ENCODE results near the gene ADGRE3. TPM values are rescaled to one million over a fixed set of nuclear protein-coding genes. Genes with fewer than 3 reads are reported as not detected.

The ADGRE3 gene
- total and polyA plus RNA-seq, 2 experiments from 2014 or later: not detected

DNA sequence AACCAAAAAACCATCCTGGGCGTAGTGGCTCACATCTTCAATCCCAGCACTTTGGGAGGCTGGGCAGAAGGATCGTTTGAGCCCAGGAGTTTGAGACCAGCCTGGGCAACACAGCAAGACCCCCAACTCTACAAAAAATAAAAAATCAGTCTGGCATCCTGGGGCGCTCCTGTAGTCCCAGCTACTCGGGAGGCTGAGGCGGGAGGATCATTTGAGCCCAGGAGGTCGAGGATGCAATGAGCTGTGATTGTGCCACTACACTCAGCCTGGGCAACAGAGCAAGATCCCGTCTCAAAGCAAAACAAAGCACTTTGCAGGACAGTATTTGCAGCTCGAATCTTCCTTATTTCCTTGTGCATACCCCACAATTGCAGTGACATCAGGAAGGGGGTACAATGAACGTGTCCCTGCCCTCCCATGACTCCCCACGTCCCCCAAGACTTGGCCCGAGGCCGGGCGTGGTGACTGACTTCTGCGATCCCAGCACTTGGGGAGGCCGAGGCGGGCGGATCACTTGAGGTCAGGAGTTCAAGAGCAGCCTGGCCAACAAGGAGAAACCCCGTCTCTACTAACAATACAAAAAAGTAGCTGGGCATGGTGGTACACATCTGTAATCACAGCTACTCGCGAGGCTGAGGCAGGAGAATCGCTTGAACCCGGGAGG lies 103.6 kb downstream of the ADGRE3 start:
- no peaks in the 10 kb centered on the region for H4K20me1 ChIP-seq (ENCODE audit: insufficient read depth)
- H3K27ac ChIP-seq: no peak overlapping the region
- no peaks in the 10 kb centered on the region for H3K9me3 ChIP-seq (ENCODE audit: low read depth)
- no peaks in the 10 kb centered on the region for H3K36me3 ChIP-seq (ENCODE audit: low read depth)
- peak overlapping the region; percentile 80 for H3K4me2 ChIP-seq (ENCODE audit: unreplicated experiment)
- peak overlapping the region; percentile 94 for H2AFZ ChIP-seq
- in situ Hi-C loops (cut with MboI): loop anchor here (5.0 kb wide), 1 partner anchor 116 kb away; no protein-coding TSS in a partner anchor
- peak overlapping the region; percentile 84 for H3K9ac ChIP-seq
- no peaks in the 10 kb centered on the region for H3F3A ChIP-seq (ENCODE audit: insufficient read depth)
- DNase-seq: no peak
- H3K9me2 ChIP-seq (ENCODE audit: insufficient read depth): no peaks in the 10 kb centered on the region
- H3K27me3 ChIP-seq (replicated peaks; ENCODE audit: insufficient read depth): no peaks in the 10 kb centered on the region
- TF ChIP-seq EZH2 (IDR thresholded peaks at IDR 0.05; ENCODE audit: insufficient read depth, poor library complexity, severe bottlenecking): no peak
- TF ChIP-seq EZH2phosphoT487 (IDR thresholded peaks at IDR 0.05; ENCODE audit: insufficient read depth, low read depth): no peak
- H3K79me2 ChIP-seq (ENCODE audit: insufficient read depth): peaks cover 40% of the 10 kb centered on the region
- H3K4me3 ChIP-seq: peak overlapping the region; percentile 98
- H3K4me1 ChIP-seq (ENCODE audit: insufficient read depth): peaks cover 4% of the 10 kb centered on the region
- 31% methylated on average over 22 of the region's 22 CpGs for WGBS, 2 experiments (ENCODE audit: low coverage in 1 of 2, low lambda C conversion rate in 2 of 2, missing lambda C conversion rate in 2 of 2)

Small RNA genes within 50 kb of the gene (small RNA-seq; reads per million reads assigned to genes)
- gene AC022149.2 (ENCODE audit: low read depth, low replicate concordance) (not detected), gene RN7SL842P (ENCODE audit: low read depth, low replicate concordance) (not detected)

Other genes starting within 250 kb of the ADGRE3 start
- gene PKN1, start 241.5 kb downstream of the ADGRE3 start, total RNA-seq (2014; rRNA removed; shearing (Covaris generic)): 128 and 139 TPM in 2 replicates
- gene PKN1, start 241.5 kb downstream of the ADGRE3 start, polyA plus RNA-seq (2016; fragmentation: Nextera tagmentation; extraction: Ambion mirVana): 47.2 and 56.4 TPM in 2 replicates
- 0.22 and 2.5 TPM in 2 replicates for gene PTGER1, start 199.5 kb downstream of the ADGRE3 start, total RNA-seq (2014; rRNA removed; shearing (Covaris generic))
- 0.79 and 0.80 TPM in 2 replicates for gene PTGER1, start 199.5 kb downstream of the ADGRE3 start, polyA plus RNA-seq (2016; fragmentation: Nextera tagmentation; extraction: Ambion mirVana)
- gene GIPC1, start 178.7 kb downstream of the ADGRE3 start, total RNA-seq (2014; rRNA removed; shearing (Covaris generic)): 143 and 173 TPM in 2 replicates
- 106 and 112 TPM in 2 replicates for gene GIPC1, start 178.7 kb downstream of the ADGRE3 start, polyA plus RNA-seq (2016; fragmentation: Nextera tagmentation; extraction: Ambion mirVana)
- gene DNAJB1, start 156.4 kb downstream of the ADGRE3 start, total RNA-seq (2014; rRNA removed; shearing (Covaris generic)): 82.5 and 101 TPM in 2 replicates
- 124 and 127 TPM in 2 replicates for gene DNAJB1, start 156.4 kb downstream of the ADGRE3 start, polyA plus RNA-seq (2016; fragmentation: Nextera tagmentation; extraction: Ambion mirVana)
- gene TECR, start 145.2 kb downstream of the ADGRE3 start, total RNA-seq (2014; rRNA removed; shearing (Covaris generic)): 38.8 and 40.1 TPM in 2 replicates
- 129 and 132 TPM in 2 replicates for gene TECR, start 145.2 kb downstream of the ADGRE3 start, polyA plus RNA-seq (2016; fragmentation: Nextera tagmentation; extraction: Ambion mirVana)
- 186 and 244 TPM in 2 replicates for gene NDUFB7, start 102.8 kb downstream of the ADGRE3 start, total RNA-seq (2014; rRNA removed; shearing (Covaris generic))
- 316 and 336 TPM in 2 replicates for gene NDUFB7, start 102.8 kb downstream of the ADGRE3 start, polyA plus RNA-seq (2016; fragmentation: Nextera tagmentation; extraction: Ambion mirVana)
- not detected in 2 replicates for gene CLEC17A, start 91.8 kb downstream of the ADGRE3 start, total RNA-seq (2014; rRNA removed; shearing (Covaris generic))
- gene CLEC17A, start 91.8 kb downstream of the ADGRE3 start, polyA plus RNA-seq (2016; fragmentation: Nextera tagmentation; extraction: Ambion mirVana): not detected in 2 replicates
- 20.4 and 26.3 TPM in 2 replicates for gene ZNF333, start 15.2 kb upstream of the ADGRE3 start, total RNA-seq (2014; rRNA removed; shearing (Covaris generic))
- gene ZNF333, start 15.2 kb upstream of the ADGRE3 start, polyA plus RNA-seq (2016; fragmentation: Nextera tagmentation; extraction: Ambion mirVana): 10.2 and 10.4 TPM in 2 replicates
- gene ADGRE2, start 103.7 kb upstream of the ADGRE3 start, total RNA-seq (2014; rRNA removed; shearing (Covaris generic)): not detected in 2 replicates
- 0.05 and 0.28 TPM in 2 replicates for gene ADGRE2, start 103.7 kb upstream of the ADGRE3 start, polyA plus RNA-seq (2016; fragmentation: Nextera tagmentation; extraction: Ambion mirVana)
- not detected in 2 replicates for gene OR7A5, start 160.3 kb upstream of the ADGRE3 start, total RNA-seq (2014; rRNA removed; shearing (Covaris generic))
- gene OR7A5, start 160.3 kb upstream of the ADGRE3 start, polyA plus RNA-seq (2016; fragmentation: Nextera tagmentation; extraction: Ambion mirVana): not detected in 2 replicates
- not detected in 2 replicates for gene OR7C1, start 160.3 kb upstream of the ADGRE3 start, total RNA-seq (2014; rRNA removed; shearing (Covaris generic))
- gene OR7C1, start 160.3 kb upstream of the ADGRE3 start, polyA plus RNA-seq (2016; fragmentation: Nextera tagmentation; extraction: Ambion mirVana): not detected in 2 replicates
- not detected in 2 replicates for gene OR7A10, start 174.1 kb upstream of the ADGRE3 start, total RNA-seq (2014; rRNA removed; shearing (Covaris generic))
- not detected in 2 replicates for gene OR7A10, start 174.1 kb upstream of the ADGRE3 start, polyA plus RNA-seq (2016; fragmentation: Nextera tagmentation; extraction: Ambion mirVana)
- not detected in 2 replicates for gene OR7A17, start 211.3 kb upstream of the ADGRE3 start, total RNA-seq (2014; rRNA removed; shearing (Covaris generic))
- not detected in 2 replicates for gene OR7A17, start 211.3 kb upstream of the ADGRE3 start, polyA plus RNA-seq (2016; fragmentation: Nextera tagmentation; extraction: Ambion mirVana)

Data from GM23248 (cell line).